A673 (cell line): ENCODE measurements around the gene TBC1D4. TPM values are rescaled to one million over a fixed set of nuclear protein-coding genes. Genes with fewer than 3 reads are reported as not detected.

Experiments used
- BruUV-seq: library from RNA; stranded (reverse); fragments of 400-500 nt; replicated peaks from 2 replicates; lab custom pipeline; 2021; lab: Mats Ljungman, UMichigan
- CTCF ChIA-PET: fragments of 300-600 bp; sonication (Branson Sonifier 250); formaldehyde crosslinking; loops from one replicate; lab custom pipeline; 2022; ENCODE audit warnings: antibody characterized with exemption; lab: Charles Lee
- POLR2A ChIA-PET: fragments of 300-600 bp; sonication (Branson Sonifier 250); formaldehyde crosslinking; loops from one replicate; lab custom pipeline; 2022; ENCODE audit warnings: antibody characterized with exemption; ENCODE audit not compliant: low non-redundant PET; lab: Charles Lee
- DNase-seq: peaks from one replicate; pipeline ENCODE4 v3.0.0-alpha.2; 2015; ENCODE audit warnings: low spot score
- H3K27ac ChIP-seq: fragments of 200-600 bp; sonication (generic); 2 replicates; pipeline ENCODE4 v1.5.1; 2016; ENCODE audit warnings: mixed run types, low read depth, mild to moderate bottlenecking, mixed read lengths, antibody characterized with exemption, low read length; ENCODE audit not compliant: poor library complexity, severe bottlenecking
- H3K27me3 ChIP-seq: fragments of 200-600 bp; sonication (generic); replicated peaks from 2 replicates; pipeline ENCODE4 v1.6.1; 2017; ENCODE audit warnings: mixed run types, low read depth, mild to moderate bottlenecking, mixed read lengths, antibody characterized with exemption, low read length; ENCODE audit not compliant: insufficient read depth, poor library complexity
- H3K36me3 ChIP-seq: fragments of 200-600 bp; sonication (generic); 2 replicates; pipeline ENCODE4 v1.6.1; 2016; ENCODE audit warnings: mixed run types, mild to moderate bottlenecking, mixed read lengths, antibody characterized with exemption, low read length; ENCODE audit not compliant: insufficient read depth, poor library complexity, severe bottlenecking
- H3K4me1 ChIP-seq: fragments of 200-600 bp; sonication (generic); 2 replicates; pipeline ENCODE4 v1.6.1; 2017; ENCODE audit warnings: mixed run types, mild to moderate bottlenecking, mixed read lengths, antibody characterized with exemption, low read length; ENCODE audit not compliant: insufficient read depth, poor library complexity, severe bottlenecking
- H3K4me3 ChIP-seq: fragments of 200-600 bp; sonication (generic); 2 replicates; pipeline ENCODE4 v1.5.1; 2016; ENCODE audit warnings: low read depth, mixed run types, mild to moderate bottlenecking, mixed read lengths, low read length; ENCODE audit not compliant: poor library complexity, severe bottlenecking
- H3K9me3 ChIP-seq: fragments of 200-600 bp; sonication (generic); 2 replicates; pipeline ENCODE4 v1.6.1; 2016; ENCODE audit warnings: mixed run types, low read depth, mild to moderate bottlenecking, mixed read lengths, antibody characterized with exemption, low read length; ENCODE audit not compliant: poor library complexity, severe bottlenecking
- CTCF ChIP-seq: fragments of 300-800, 200-600 bp; sonication (generic); conservative IDR thresholded peaks from 2 replicates; pipeline ENCODE4 v1.5.1; 2017; ENCODE audit warnings: low read depth, mild to moderate bottlenecking, antibody characterized with exemption, low read length, moderate library complexity, mixed read lengths
- EZH2 ChIP-seq: fragments of 200-600 bp; sonication (generic); IDR thresholded peaks from 2 replicates; pipeline ENCODE4 v1.6.1; 2017; ENCODE audit warnings: borderline replicate concordance, low read depth, mild to moderate bottlenecking, mixed read lengths, antibody characterized with exemption, low read length; ENCODE audit not compliant: poor library complexity, severe bottlenecking
- intact Hi-C: fragments of 100-400 bp; cut with micrococcal nuclease; formaldehyde crosslinking; loops from one replicate; pipeline ENCODE4 v1.10.0; 2022; ENCODE audit not compliant: unreplicated experiment
- total RNA-seq: library from RNA; stranded (reverse); gene quantifications from 2 replicates; pipeline ENCODE4 v1.2.3, GENCODE V29; 2021

Gene TBC1D4
- total RNA-seq, 1 experiment from 2014 or later = 9.8 TPM

- intact Hi-C loops = no loop called here
- Histone ChIP-seq H3K36me3 (no peaks in the 10 kb centered on the region), H3K9me3 (no peaks in the 10 kb centered on the region), H3K4me1 (peaks cover 21% of the 10 kb centered on the region), H3K27ac (no peak overlapping the region), H3K4me3 (no peak overlapping the region), H3K27me3 (no peaks in the 10 kb centered on the region)
- TF ChIP-seq CTCF = no peak
- no peak for TF ChIP-seq EZH2
- CTCF ChIA-PET = no interaction called here
- POLR2A ChIA-PET = interaction anchor here (0.6 kb wide), 1 partner anchor 215 kb away, joined by 5 read pairs; no protein-coding TSS in a partner anchor
- no TSS peak for BruUV-seq
- DNase-seq = no peak
Observed at GRCh38 chr13:75321084-75321483, 160.9 kb downstream of the TBC1D4 start.

GRCh38 chr13:75319254-75319653 lies 162.7 kb downstream of the TBC1D4 start:
- ChIA-PET CTCF (no interaction called here), POLR2A (no interaction called here)
- no peaks in the 10 kb centered on the region for H3K9me3 ChIP-seq
- no peaks in the 10 kb centered on the region for H3K36me3 ChIP-seq
- no peaks in the 10 kb centered on the region for H3K27me3 ChIP-seq
- no peak for DNase-seq
- no TSS peak for BruUV-seq
- H3K4me3 ChIP-seq = no peak overlapping the region
- H3K4me1 ChIP-seq = peaks cover 20% of the 10 kb centered on the region
- no peak overlapping the region for H3K27ac ChIP-seq
- TF ChIP-seq CTCF (no peak), EZH2 (no peak)
- intact Hi-C loops = no loop called here

GRCh38 chr13:75318138-75318833 lies 163.7 kb downstream of the TBC1D4 start:
- no TSS peak for BruUV-seq
- no peak for DNase-seq
- TF ChIP-seq CTCF (no peak), EZH2 (no peak)
- POLR2A ChIA-PET = no interaction called here
- CTCF ChIA-PET = no interaction called here
- Histone ChIP-seq H3K9me3 (no peaks in the 10 kb centered on the region), H3K4me3 (no peak overlapping the region), H3K27me3 (no peaks in the 10 kb centered on the region), H3K27ac (no peak overlapping the region), H3K4me1 (peaks cover 16% of the 10 kb centered on the region), H3K36me3 (no peaks in the 10 kb centered on the region)
- intact Hi-C loops = no loop called here
